Naive thymus-derived CD8-positive, alpha-beta T cell (primary cell): ENCODE data around the gene SLC48A1. TPM values are rescaled to one million over a fixed set of nuclear protein-coding genes. Genes with fewer than 3 reads are reported as not detected.
"Not testable (repeated sequence)": the region's sequence is repeated elsewhere in the genome, so short reads cannot be mapped to it uniquely, and the experiment has no call there.

Source experiments
- ATAC-seq, 2 donors: fragments of 150-1000 bp; cut with Tn5 transposase in 1 of 2; sonication (Bioruptor Pico), chemical (Tn5 transposase) in 1 of 2; 1 replicate in 1 of 2; 2 replicates in 1 of 2; pipeline ENCODE4 v1.10.0; 2021; ENCODE audit warnings: mild to moderate bottlenecking in 2 of 2, moderate library complexity in 2 of 2
- POLR2A ChIA-PET: fragments of 350-600 bp; sonication (Branson Sonifier 250); formaldehyde crosslinking; loops from one replicate; lab custom pipeline; 2021; ENCODE audit warnings: antibody characterized with exemption; lab: Charles Lee
- DNase-seq, 10 donors: peaks; one replicate each; pipeline versions ENCODE4 v3.0.0 to v3.0.0-alpha.2; 2020 to 2022
- H3K27ac Mint-ChIP-seq, 10 donors: one replicate each; pipeline ENCODE4 v1.8.0; 2020 to 2022; ENCODE audit warnings: mild to moderate bottlenecking in 10 of 10, mixed read lengths in 10 of 10, moderate library complexity in 4 of 10, inconsistent platforms in 1 of 10
- H3K27me3 Mint-ChIP-seq, 5 donors: one replicate each; pipeline ENCODE4 v1.8.0; 2021 to 2022; ENCODE audit warnings: mixed read lengths in 5 of 5
- H3K36me3 Mint-ChIP-seq, 3 donors: one replicate each; pipeline ENCODE4 v1.8.0; 2020 to 2022; ENCODE audit warnings: mixed read lengths in 3 of 3, mild to moderate bottlenecking in 2 of 3, inconsistent platforms in 1 of 3
- H3K4me1 Mint-ChIP-seq, 4 donors: one replicate each; pipeline ENCODE4 v1.8.0; 2021 to 2022; ENCODE audit warnings: mixed read lengths in 4 of 4
- H3K4me3 Mint-ChIP-seq, 10 donors: one replicate each; pipeline ENCODE4 v1.8.0; 2020 to 2022; ENCODE audit warnings: mild to moderate bottlenecking in 10 of 10, mixed read lengths in 10 of 10, moderate library complexity in 6 of 10, inconsistent platforms in 1 of 10
- H3K9me3 Mint-ChIP-seq, 9 donors: one replicate each; pipeline ENCODE4 v1.8.0; 2020 to 2022; ENCODE audit warnings: mixed read lengths in 9 of 9, mild to moderate bottlenecking in 3 of 9, inconsistent platforms in 1 of 9, moderate library complexity in 1 of 9
- polyA plus RNA-seq, 3 donors: library from polyadenylated mRNA; unstranded; fragments of 300-500 nt; fragmentation: Illumina TruSeq; gene quantifications; one replicate each; pipeline ENCODE4 v1.2.3, GENCODE V29; 2021
- total RNA-seq, 8 experiments: library from RNA in 2 of 8; stranded (reverse) in 2 of 8; gene quantifications; one replicate each; pipeline ENCODE4 v1.2.3 and lab custom pipeline; 2021 to 2026

Gene SLC48A1
- total and polyA plus RNA-seq, 5 experiments from 2014 or later, result 9.4 to 12.8 (median 11.5) TPM

DNA sequence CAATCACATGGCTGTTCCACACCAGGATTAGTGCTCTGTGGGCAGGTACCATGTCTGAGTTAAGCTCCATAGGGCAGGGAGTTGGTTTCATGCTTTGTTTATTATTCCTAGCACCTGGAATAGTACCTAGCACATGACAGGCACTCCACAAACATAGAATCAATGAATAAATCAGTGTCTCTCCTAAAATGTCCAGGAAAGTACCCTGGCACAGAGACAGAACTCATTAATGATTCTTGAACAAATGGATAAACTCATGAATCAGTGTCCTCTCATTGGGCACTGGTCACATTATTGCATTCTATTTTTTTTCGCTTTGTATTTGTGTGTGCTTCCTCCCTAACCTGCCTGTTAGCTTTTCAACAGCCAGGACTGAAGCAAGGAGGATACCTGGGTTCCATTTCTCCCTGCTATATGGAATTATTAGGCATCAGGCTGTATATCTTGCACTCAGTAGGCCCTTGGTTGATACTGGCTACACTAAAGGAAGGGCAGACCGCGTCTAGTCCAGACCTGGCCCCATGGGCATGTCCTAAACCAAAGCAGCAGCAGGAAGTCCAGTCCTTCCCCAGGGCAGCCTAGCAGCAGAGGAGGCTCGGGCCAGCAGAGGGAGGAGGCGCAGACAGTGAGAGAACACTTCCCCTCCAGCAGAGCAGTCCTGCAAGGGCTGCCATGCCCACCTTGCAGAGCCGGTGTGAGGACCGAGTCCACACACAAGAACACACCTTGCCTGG is 28.3 kb downstream of the SLC48A1 start:
- H3K4me3 Mint-ChIP-seq, result peak overlapping the region; percentile 6 to 83 (median 54)
- POLR2A ChIA-PET, result interaction anchor here (0.7 to 22.6 kb wide), 7 partner anchors 9 to 86 kb away, joined by 3 to 514 read pairs (median 7); partner anchors contain the start of gene HDAC7
- no peaks in the 10 kb centered on the region for H3K9me3 Mint-ChIP-seq
- peaks cover 45 to 90% (median 81%) of the 10 kb centered on the region in 4 donors for H3K4me1 Mint-ChIP-seq
- ATAC-seq, result no peak
- no peak for DNase-seq
- no peaks in the 10 kb centered on the region for H3K27me3 Mint-ChIP-seq
- peaks cover 0 to 30% (median 1%) of the 10 kb centered on the region in 3 donors for H3K36me3 Mint-ChIP-seq
- H3K27ac Mint-ChIP-seq, result peak overlapping the region; percentile 77 to 99 (median 88)

DNA sequence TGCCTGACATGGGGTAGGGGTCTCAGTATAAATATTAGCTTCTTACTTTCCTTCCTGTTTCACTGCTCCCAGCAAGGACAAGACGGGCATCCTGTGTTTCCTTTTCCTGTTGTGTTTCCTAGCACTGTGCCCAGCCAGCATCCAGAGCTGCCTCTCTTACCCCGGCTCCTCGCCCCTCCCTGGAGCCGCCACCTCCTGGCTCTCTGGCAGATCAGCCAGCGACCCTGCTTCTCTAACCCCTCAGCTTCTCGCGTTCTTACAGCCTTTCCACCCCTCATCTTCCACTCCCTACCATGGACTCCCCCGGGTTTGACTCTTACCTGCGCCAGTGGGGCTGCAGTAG is 28.8 kb downstream of the SLC48A1 start:
- Mint-ChIP-seq H3K36me3 (peaks cover 0 to 25% (median 1%) of the 10 kb centered on the region in 3 donors), H3K27me3 (no peaks in the 10 kb centered on the region), H3K4me3 (peak overlapping the region; percentile 6 to 83 (median 54)), H3K27ac (peak overlapping the region; percentile 71 to 99 (median 82)), H3K9me3 (no peaks in the 10 kb centered on the region), H3K4me1 (peaks cover 47 to 95% (median 87%) of the 10 kb centered on the region in 4 donors)
- POLR2A ChIA-PET, result interaction anchor here (1.1 to 22.6 kb wide), 5 partner anchors 9 to 40 kb away, joined by 3 to 514 read pairs (median 16); partner anchors contain the start of gene HDAC7
- DNase-seq (no peak), ATAC-seq (no peak)

- H3K9me3 Mint-ChIP-seq, result no peaks in the 10 kb centered on the region
- no peaks in the 10 kb centered on the region for H3K27me3 Mint-ChIP-seq
- H3K4me3 Mint-ChIP-seq, result peak overlapping the region; percentile 45 to 83 (median 54)
- peaks cover 51 to 98% (median 90%) of the 10 kb centered on the region in 4 donors for H3K4me1 Mint-ChIP-seq
- DNase-seq, result no peak
- H3K27ac Mint-ChIP-seq, result peak overlapping the region; percentile 71 to 99 (median 82)
- H3K36me3 Mint-ChIP-seq, result peaks cover 0 to 21% (median 1%) of the 10 kb centered on the region in 3 donors
- ATAC-seq, result peak in 1 of 2 donors; percentile 23
- POLR2A ChIA-PET, result interaction anchor here (1.1 to 22.6 kb wide), 5 partner anchors 8 to 40 kb away, joined by 3 to 514 read pairs (median 16); partner anchors contain the start of gene HDAC7
Observed at GRCh38 chr12:47802312-47802711, 29.3 kb downstream of the SLC48A1 start.

- peaks cover 0 to 15% (median 0%) of the 10 kb centered on the region in 3 donors for H3K36me3 Mint-ChIP-seq
- POLR2A ChIA-PET, result interaction anchor here (2.2 to 22.6 kb wide), 4 partner anchors 10 to 28 kb away, joined by 13 to 514 read pairs (median 41); partner anchors contain the start of gene HDAC7
- peaks cover 55 to 98% (median 96%) of the 10 kb centered on the region in 4 donors for H3K4me1 Mint-ChIP-seq
- ATAC-seq (no peak), DNase-seq (no peak)
- H3K27ac Mint-ChIP-seq, result peak overlapping the region; percentile 77 to 99 (median 84)
- H3K27me3 Mint-ChIP-seq, result no peaks in the 10 kb centered on the region
- H3K4me3 Mint-ChIP-seq, result peak overlapping the region; percentile 47 to 84 (median 72)
- H3K9me3 Mint-ChIP-seq, result no peaks in the 10 kb centered on the region
Observed at GRCh38 chr12:47803191-47803875, 30.3 kb downstream of the SLC48A1 start.

DNA sequence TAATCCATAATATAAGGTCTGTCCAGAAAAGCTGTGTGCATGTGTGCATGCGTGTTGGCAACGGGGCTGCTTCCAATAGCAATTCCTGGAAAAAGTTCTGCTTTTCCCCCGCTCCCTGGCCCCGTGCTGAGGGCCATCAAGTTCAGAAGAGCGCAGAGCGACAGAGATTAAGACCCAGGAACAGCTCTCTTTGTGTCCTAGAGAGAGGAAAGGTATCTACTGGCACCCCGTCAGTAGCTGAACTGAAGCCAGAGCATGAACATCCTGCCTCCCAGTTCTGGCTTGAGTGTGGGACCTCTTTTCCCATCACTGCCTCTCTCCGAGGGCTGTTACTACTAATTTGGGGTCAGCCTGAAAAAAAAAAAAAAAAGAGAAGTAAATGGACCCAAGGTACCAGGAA is 31.1 kb downstream of the SLC48A1 start:
- Mint-ChIP-seq H3K27ac (peak overlapping the region; percentile 39 to 99 (median 84)), H3K4me1 (peaks cover 57 to 99% (median 98%) of the 10 kb centered on the region in 4 donors), H3K36me3 (peaks cover 0 to 13% (median 0%) of the 10 kb centered on the region in 3 donors), H3K4me3 (peak overlapping the region in 8 of 10 donors; percentile 28 to 83 (median 63)), H3K9me3 (no peaks in the 10 kb centered on the region), H3K27me3 (no peaks in the 10 kb centered on the region)
- ATAC-seq (no peak), DNase-seq (no peak)
- POLR2A ChIA-PET, result interaction anchor here (0.7 to 22.6 kb wide), 8 partner anchors 9 to 96 kb away, joined by 3 to 514 read pairs (median 4); partner anchors contain the start of gene HDAC7

DNA sequence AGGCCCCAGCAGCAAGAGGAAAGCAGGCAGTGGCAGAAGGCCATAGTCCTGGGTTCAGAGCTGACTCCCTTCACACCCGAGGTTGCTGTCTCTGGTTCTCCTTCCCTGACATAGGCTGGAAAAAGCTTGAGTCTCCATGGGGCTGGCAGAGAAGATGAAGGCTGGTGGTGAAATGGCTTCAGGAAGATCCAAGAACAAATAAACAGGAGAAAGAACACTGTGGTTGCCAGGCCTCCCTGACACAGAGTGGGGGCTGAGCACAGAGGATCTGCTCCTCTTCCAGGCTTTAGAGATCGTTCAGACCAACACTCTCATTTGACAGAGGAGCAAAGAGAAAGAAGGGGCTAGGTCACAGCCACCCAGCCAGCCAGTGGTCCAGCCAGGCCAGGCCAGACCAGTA is 32.4 kb downstream of the SLC48A1 start:
- POLR2A ChIA-PET, result interaction anchor here (0.7 to 22.6 kb wide), 4 partner anchors 8 to 31 kb away, joined by 3 to 514 read pairs (median 40); partner anchors contain the start of gene HDAC7
- Mint-ChIP-seq H3K9me3 (no peaks in the 10 kb centered on the region), H3K4me1 (peaks cover 58 to 99% (median 97%) of the 10 kb centered on the region in 4 donors), H3K27ac (peak overlapping the region; percentile 77 to 99 (median 92)), H3K27me3 (no peaks in the 10 kb centered on the region), H3K36me3 (peaks cover 0 to 13% (median 0%) of the 10 kb centered on the region in 3 donors), H3K4me3 (peak overlapping the region in 9 of 10 donors; percentile 11 to 84 (median 63))
- no peak for ATAC-seq
- DNase-seq, result no peak

- H3K36me3 Mint-ChIP-seq, result peaks cover 0 to 10% (median 2%) of the 10 kb centered on the region in 3 donors
- peak overlapping the region; percentile 68 to 96 (median 76) for H3K4me3 Mint-ChIP-seq
- H3K9me3 Mint-ChIP-seq, result no peaks in the 10 kb centered on the region
- H3K4me1 Mint-ChIP-seq, result peaks cover 57 to 99% (median 97%) of the 10 kb centered on the region in 4 donors
- peak overlapping the region; percentile 77 to 99 (median 96) for H3K27ac Mint-ChIP-seq
- ATAC-seq (no peak), DNase-seq (no peak)
- POLR2A ChIA-PET, result interaction anchor here (0.9 to 22.6 kb wide), 11 partner anchors 10 to 350 kb away, joined by 3 to 514 read pairs (median 7); partner anchors contain the start of genes ASB8, HDAC7, RPAP3 and SLC48A1
- no peaks in the 10 kb centered on the region for H3K27me3 Mint-ChIP-seq
Observed at GRCh38 chr12:47807338-47807737, 34.3 kb downstream of the SLC48A1 start.

DNA sequence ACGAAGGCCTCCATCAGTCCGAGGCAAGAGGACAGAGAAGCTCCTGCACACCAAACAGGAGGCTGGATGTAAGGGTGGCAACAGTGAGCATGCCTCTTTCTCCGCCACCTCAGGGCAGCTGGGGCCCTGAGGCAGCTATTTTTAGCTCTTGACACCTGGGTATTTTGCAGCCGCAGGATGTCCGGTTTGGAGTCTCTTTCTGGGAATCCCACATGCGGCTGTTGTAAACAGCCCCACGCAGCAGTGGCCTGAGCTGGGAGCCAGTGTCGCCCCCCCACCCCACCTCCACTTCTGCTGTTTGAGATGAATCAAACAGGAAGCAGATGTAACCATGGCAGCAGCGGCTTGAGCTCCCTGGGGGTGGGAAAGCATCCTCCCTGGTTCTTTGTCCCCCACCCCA is 35.0 kb downstream of the SLC48A1 start:
- H3K27me3 Mint-ChIP-seq, result no peaks in the 10 kb centered on the region
- H3K27ac Mint-ChIP-seq, result peak overlapping the region; percentile 77 to 99 (median 96)
- ATAC-seq (peak; percentile 31 to 47), DNase-seq (peak; percentile 60 to 91 (median 76))
- peak overlapping the region; percentile 68 to 96 (median 76) for H3K4me3 Mint-ChIP-seq
- POLR2A ChIA-PET, result interaction anchor here (0.9 to 22.6 kb wide), 13 partner anchors 10 to 350 kb away, joined by 3 to 514 read pairs (median 7); partner anchors contain the start of genes ASB8, HDAC7, RPAP3 and SLC48A1
- no peaks in the 10 kb centered on the region for H3K9me3 Mint-ChIP-seq
- H3K36me3 Mint-ChIP-seq, result peaks cover 0 to 10% (median 2%) of the 10 kb centered on the region in 3 donors
- peaks cover 54 to 99% (median 95%) of the 10 kb centered on the region in 4 donors for H3K4me1 Mint-ChIP-seq

DNA sequence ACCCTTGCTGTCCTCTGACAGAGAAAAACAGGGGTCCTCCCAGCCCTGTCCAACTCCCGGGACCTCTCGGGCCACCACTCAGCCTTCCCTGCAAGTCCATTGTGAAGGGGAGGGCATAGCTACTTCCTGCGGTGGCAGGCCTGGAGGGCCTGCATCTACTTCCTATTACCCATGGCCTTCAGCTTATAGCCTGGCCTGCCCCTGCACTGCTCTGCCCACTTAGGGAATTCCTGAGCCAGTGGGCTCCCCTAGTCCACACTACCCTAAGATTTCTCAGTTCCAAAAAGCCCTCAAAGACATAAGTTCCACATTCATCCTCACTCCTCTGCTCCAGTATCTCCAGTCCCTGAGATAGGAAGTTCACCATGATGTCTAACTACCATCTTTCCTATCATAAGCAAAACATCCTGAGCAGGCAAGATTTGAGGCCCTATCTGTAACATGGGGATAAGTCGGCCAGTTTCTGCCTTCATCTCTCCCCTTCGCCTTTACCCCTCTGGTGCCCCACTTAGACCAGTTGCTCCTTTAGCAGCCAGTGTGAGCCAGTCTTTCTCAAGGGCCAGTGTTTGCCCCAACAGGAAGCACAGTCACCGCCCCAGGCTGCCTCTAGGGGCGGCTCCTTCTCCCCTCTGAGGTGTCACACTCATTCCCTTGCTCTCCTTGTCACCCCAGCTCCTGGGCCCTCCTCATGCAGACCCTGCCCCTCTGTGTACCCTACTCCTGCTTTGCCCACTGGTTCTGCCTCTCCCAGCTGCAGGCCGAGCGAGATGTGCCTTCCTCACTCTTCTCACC is 35.7 kb downstream of the SLC48A1 start:
- POLR2A ChIA-PET, result interaction anchor here (1.0 to 22.6 kb wide), 11 partner anchors 11 to 349 kb away, joined by 3 to 514 read pairs (median 7); partner anchors contain the start of genes ASB8, HDAC7, RPAP3 and SLC48A1
- DNase-seq (peak in 1 of 10 donors; percentile 23), ATAC-seq (peak in 1 of 2 donors; percentile 2)
- peaks cover 0 to 10% (median 2%) of the 10 kb centered on the region in 3 donors for H3K36me3 Mint-ChIP-seq
- peak overlapping the region; percentile 77 to 99 (median 96) for H3K27ac Mint-ChIP-seq
- no peaks in the 10 kb centered on the region for H3K9me3 Mint-ChIP-seq
- no peaks in the 10 kb centered on the region for H3K27me3 Mint-ChIP-seq
- H3K4me1 Mint-ChIP-seq, result peaks cover 52 to 99% (median 95%) of the 10 kb centered on the region in 4 donors
- peak overlapping the region; percentile 68 to 96 (median 76) for H3K4me3 Mint-ChIP-seq

GRCh38 chr12:47809518-47809917 is 36.5 kb downstream of the SLC48A1 start:
- Mint-ChIP-seq H3K4me1 (peaks cover 57 to 99% (median 95%) of the 10 kb centered on the region in 4 donors), H3K27ac (peak overlapping the region in 9 of 10 donors; percentile 82 to 99 (median 96)), H3K4me3 (peak overlapping the region in 9 of 10 donors; percentile 4 to 96 (median 67)), H3K36me3 (peaks cover 0 to 10% (median 2%) of the 10 kb centered on the region in 3 donors)
- H3K9me3 Mint-ChIP-seq, H3K27me3 Mint-ChIP-seq, DNase-seq, ATAC-seq: not testable (repeated sequence)
- POLR2A ChIA-PET, result interaction anchor here (1.3 to 22.6 kb wide), 5 partner anchors 10 to 29 kb away, joined by 7 to 514 read pairs (median 31); partner anchors contain the start of gene HDAC7

GRCh38 chr12:47811072-47811396 is 38.0 kb downstream of the SLC48A1 start:
- POLR2A ChIA-PET, result interaction anchor here (0.9 to 22.6 kb wide), 8 partner anchors 9 to 103 kb away, joined by 3 to 514 read pairs (median 16); partner anchors contain the start of gene HDAC7
- ATAC-seq (no peak), DNase-seq (no peak)
- Mint-ChIP-seq H3K27me3 (no peaks in the 10 kb centered on the region), H3K27ac (peak overlapping the region; percentile 94 to 99 (median 96)), H3K36me3 (peaks cover 0 to 2% (median 0%) of the 10 kb centered on the region in 3 donors), H3K4me1 (peaks cover 54 to 99% (median 95%) of the 10 kb centered on the region in 4 donors), H3K9me3 (no peaks in the 10 kb centered on the region), H3K4me3 (peak overlapping the region; percentile 61 to 99 (median 76))
